HEK293 (cell line): Measurements from ENCODE around the gene SPEM3.

ENCODE experiments used
- GLI2 ChIP-seq: fragments of 450-650 bp; formaldehyde crosslinking; IDR thresholded peaks from 2 replicates; pipeline ENCODE4; 2017; ENCODE audit warnings: missing biosample characterization, missing genetic modification characterization, low read depth, borderline replicate concordance
- GLIS2 ChIP-seq: fragments of 450-650 bp; formaldehyde crosslinking; IDR thresholded peaks from 2 replicates; pipeline ENCODE4 v1.5.1; 2016; ENCODE audit warnings: missing biosample characterization, missing genetic modification characterization
- KLF10 ChIP-seq: fragments of 450-650 bp; IDR thresholded peaks from 2 replicates; pipeline ENCODE4 v1.5.1; 2018; ENCODE audit warnings: missing biosample characterization, mild to moderate bottlenecking, missing genetic modification characterization
- KLF16 ChIP-seq: fragments of 450-650 bp; formaldehyde crosslinking; IDR thresholded peaks from 2 replicates; pipeline ENCODE4 v1.5.1; 2017; ENCODE audit warnings: missing biosample characterization, missing genetic modification characterization
- MZF1 ChIP-seq: fragments of 450-650 bp; formaldehyde crosslinking; IDR thresholded peaks from 2 replicates; pipeline ENCODE4 v1.5.1; 2017; ENCODE audit warnings: missing biosample characterization, missing genetic modification characterization, borderline replicate concordance
- SCRT1 ChIP-seq: fragments of 450-650 bp; formaldehyde crosslinking; IDR thresholded peaks from 2 replicates; pipeline ENCODE4 v1.5.1; 2016; ENCODE audit warnings: missing biosample characterization, missing genetic modification characterization, borderline replicate concordance
- SP3 ChIP-seq: fragments of 450-650 bp; formaldehyde crosslinking; IDR thresholded peaks from 2 replicates; pipeline ENCODE4 v1.5.1; 2016; ENCODE audit warnings: missing biosample characterization, missing genetic modification characterization
- TCF7L2 ChIP-seq: IDR thresholded peaks from 2 replicates; pipeline ENCODE4 v1.6.1; 2011; ENCODE audit warnings: low read depth, mild to moderate bottlenecking, inconsistent platforms, low read length, moderate library complexity, borderline replicate concordance
- ZBTB17 ChIP-seq: fragments of 450-650 bp; formaldehyde crosslinking; IDR thresholded peaks from 2 replicates; pipeline ENCODE4 v1.5.1; 2016; ENCODE audit warnings: missing biosample characterization, missing genetic modification characterization
- ZFHX2 ChIP-seq: fragments of 450-650 bp; formaldehyde crosslinking; conservative IDR thresholded peaks from 2 replicates; pipeline ENCODE4 v1.5.1; 2016; ENCODE audit warnings: missing biosample characterization, missing genetic modification characterization
- ZNF10 ChIP-seq: fragments of 450-650 bp; formaldehyde crosslinking; IDR thresholded peaks from 2 replicates; pipeline ENCODE4 v1.5.1; 2017; ENCODE audit warnings: missing biosample characterization, missing genetic modification characterization
- ZNF133 ChIP-seq: fragments of 450-650 bp; formaldehyde crosslinking; IDR thresholded peaks from 2 replicates; pipeline ENCODE4 v1.5.1; 2016; ENCODE audit warnings: missing biosample characterization, missing genetic modification characterization
- ZNF274 ChIP-seq, 2 experiments: fragments of 200-500 bp in 1 of 2; fragments of 450-650 bp in 1 of 2; sonication (Bioruptor generic) in 1 of 2; formaldehyde crosslinking in 1 of 2; IDR thresholded peaks; 2 replicates each; pipeline versions ENCODE4 v1.5.1 to v1.6.1; 2014 to 2016; ENCODE audit warnings: borderline replicate concordance in 1 of 2, inconsistent platforms in 1 of 2, low read length in 1 of 2, missing biosample characterization in 1 of 2, missing genetic modification characterization in 1 of 2
- ZNF426 ChIP-seq: fragments of 450-650 bp; formaldehyde crosslinking; IDR thresholded peaks from 2 replicates; pipeline ENCODE4 v1.5.1; 2017; ENCODE audit warnings: missing biosample characterization, missing genetic modification characterization, mild to moderate bottlenecking, inconsistent platforms, moderate library complexity
- ZNF473 ChIP-seq: fragments of 450-650 bp; formaldehyde crosslinking; IDR thresholded peaks from 2 replicates; pipeline ENCODE4 v1.5.1; 2017; ENCODE audit warnings: missing biosample characterization, missing genetic modification characterization
- ZNF544 ChIP-seq: fragments of 450-650 bp; formaldehyde crosslinking; IDR thresholded peaks from 2 replicates; pipeline ENCODE4 v1.5.0; 2017; ENCODE audit warnings: missing biosample characterization, missing genetic modification characterization
- ZNF596 ChIP-seq: fragments of 450-650 bp; IDR thresholded peaks from 2 replicates; pipeline ENCODE4 v1.5.0; 2018; ENCODE audit warnings: missing biosample characterization, mild to moderate bottlenecking, missing genetic modification characterization, moderate library complexity
- ZNF600 ChIP-seq: fragments of 450-650 bp; formaldehyde crosslinking; IDR thresholded peaks from 2 replicates; pipeline ENCODE4 v1.5.1; 2016; ENCODE audit warnings: missing biosample characterization, missing genetic modification characterization
- ZNF660 ChIP-seq: fragments of 450-650 bp; IDR thresholded peaks from 2 replicates; pipeline ENCODE4 v1.5.1; 2018; ENCODE audit warnings: missing biosample characterization, mild to moderate bottlenecking, missing genetic modification characterization
- ZNF837 ChIP-seq: fragments of 450-650 bp; formaldehyde crosslinking; IDR thresholded peaks from 2 replicates; pipeline ENCODE4 v1.5.1; 2016; ENCODE audit warnings: missing biosample characterization, missing genetic modification characterization
- TF ChIP-seq, protein P1 (sequence below): fragments of 450-650 bp; formaldehyde crosslinking; IDR thresholded peaks from 2 replicates; pipeline ENCODE4 v1.5.1; 2016; ENCODE audit warnings: missing biosample characterization, missing genetic modification characterization
- TF ChIP-seq, protein P2 (sequence below): fragments of 450-650 bp; formaldehyde crosslinking; IDR thresholded peaks from 2 replicates; pipeline ENCODE4 v1.5.1; 2016; ENCODE audit warnings: missing biosample characterization, missing genetic modification characterization, borderline replicate concordance
- TF ChIP-seq, protein P3 (sequence below): fragments of 450-650 bp; formaldehyde crosslinking; IDR thresholded peaks from 2 replicates; pipeline ENCODE4 v1.5.1; 2016; ENCODE audit warnings: missing biosample characterization, missing genetic modification characterization
- TF ChIP-seq, protein P4 (sequence below): fragments of 450-650 bp; formaldehyde crosslinking; IDR thresholded peaks from 2 replicates; pipeline ENCODE4 v1.5.1; 2016; ENCODE audit warnings: missing biosample characterization, missing genetic modification characterization
- TF ChIP-seq, protein P5 (sequence below): fragments of 450-650 bp; formaldehyde crosslinking; IDR thresholded peaks from 2 replicates; pipeline ENCODE4 v1.5.1; 2016; ENCODE audit warnings: missing biosample characterization, missing genetic modification characterization
- TF ChIP-seq, protein P6 (sequence below): fragments of 450-650 bp; formaldehyde crosslinking; IDR thresholded peaks from 2 replicates; pipeline ENCODE4 v1.5.0; 2017; ENCODE audit warnings: missing biosample characterization, missing genetic modification characterization, borderline replicate concordance

The SPEM3 gene

DNA sequence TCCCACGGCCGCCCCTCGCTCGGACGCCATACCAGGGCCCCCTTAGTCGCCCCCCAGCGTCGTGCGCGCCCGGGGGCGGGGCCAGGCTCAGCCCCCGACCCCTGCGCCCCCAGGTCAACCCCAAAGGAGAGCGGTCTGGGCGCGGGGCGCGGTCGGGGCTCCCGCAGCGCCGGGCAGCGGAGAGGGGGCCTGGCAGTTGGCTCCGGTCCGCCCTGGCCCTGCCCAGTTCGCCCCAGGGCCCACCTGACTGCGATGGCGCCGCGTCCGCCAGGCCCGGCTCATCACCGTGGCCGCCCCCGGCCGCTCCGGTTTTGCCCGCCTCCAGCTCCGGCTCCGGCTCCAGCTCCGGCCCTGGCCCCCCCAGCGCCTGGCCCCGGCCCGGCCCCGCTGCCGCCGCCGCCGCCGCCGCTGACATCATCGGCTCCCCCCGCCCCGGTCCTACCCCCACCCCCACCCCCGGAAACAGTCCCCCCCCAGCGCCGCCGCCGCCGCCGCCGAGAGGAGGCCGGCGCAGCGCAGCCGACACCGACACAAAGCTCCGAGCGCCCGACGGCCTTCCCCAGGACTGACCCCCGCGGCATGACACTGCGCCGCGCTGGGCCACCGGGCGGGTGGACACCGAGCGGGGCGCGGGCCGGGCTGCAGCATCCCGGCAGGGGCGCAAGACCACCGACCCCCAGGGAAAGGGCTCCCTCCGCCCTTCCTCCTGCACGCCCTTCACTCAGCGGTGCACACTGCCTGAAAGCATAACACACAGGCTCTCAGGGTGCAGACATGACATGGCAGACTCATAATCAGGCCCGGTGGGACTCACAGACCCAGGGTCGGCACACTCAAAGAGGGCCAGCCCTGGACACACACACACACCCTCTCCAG is 50.8 kb downstream of the SPEM3 start, which contains the start of gene ZBTB4 (continued):
- TF ChIP-seq, protein P1, sequence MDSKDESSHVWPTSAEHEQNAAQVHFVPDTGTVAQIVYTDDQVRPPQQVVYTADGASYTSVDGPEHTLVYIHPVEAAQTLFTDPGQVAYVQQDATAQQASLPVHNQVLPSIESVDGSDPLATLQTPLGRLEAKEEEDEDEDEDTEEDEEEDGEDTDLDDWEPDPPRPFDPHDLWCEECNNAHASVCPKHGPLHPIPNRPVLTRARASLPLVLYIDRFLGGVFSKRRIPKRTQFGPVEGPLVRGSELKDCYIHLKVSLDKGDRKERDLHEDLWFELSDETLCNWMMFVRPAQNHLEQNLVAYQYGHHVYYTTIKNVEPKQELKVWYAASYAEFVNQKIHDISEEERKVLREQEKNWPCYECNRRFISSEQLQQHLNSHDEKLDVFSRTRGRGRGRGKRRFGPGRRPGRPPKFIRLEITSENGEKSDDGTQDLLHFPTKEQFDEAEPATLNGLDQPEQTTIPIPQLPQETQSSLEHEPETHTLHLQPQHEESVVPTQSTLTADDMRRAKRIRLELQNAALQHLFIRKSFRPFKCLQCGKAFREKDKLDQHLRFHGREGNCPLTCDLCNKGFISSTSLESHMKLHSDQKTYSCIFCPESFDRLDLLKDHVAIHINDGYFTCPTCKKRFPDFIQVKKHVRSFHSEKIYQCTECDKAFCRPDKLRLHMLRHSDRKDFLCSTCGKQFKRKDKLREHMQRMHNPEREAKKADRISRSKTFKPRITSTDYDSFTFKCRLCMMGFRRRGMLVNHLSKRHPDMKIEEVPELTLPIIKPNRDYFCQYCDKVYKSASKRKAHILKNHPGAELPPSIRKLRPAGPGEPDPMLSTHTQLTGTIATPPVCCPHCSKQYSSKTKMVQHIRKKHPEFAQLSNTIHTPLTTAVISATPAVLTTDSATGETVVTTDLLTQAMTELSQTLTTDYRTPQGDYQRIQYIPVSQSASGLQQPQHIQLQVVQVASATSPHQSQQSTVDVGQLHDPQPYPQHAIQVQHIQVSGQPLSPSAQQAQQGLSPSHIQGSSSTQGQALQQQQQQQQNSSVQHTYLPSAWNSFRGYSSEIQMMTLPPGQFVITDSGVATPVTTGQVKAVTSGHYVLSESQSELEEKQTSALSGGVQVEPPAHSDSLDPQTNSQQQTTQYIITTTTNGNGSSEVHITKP (tag by site-specific recombination): no peak
- TF ChIP-seq, protein P2, sequence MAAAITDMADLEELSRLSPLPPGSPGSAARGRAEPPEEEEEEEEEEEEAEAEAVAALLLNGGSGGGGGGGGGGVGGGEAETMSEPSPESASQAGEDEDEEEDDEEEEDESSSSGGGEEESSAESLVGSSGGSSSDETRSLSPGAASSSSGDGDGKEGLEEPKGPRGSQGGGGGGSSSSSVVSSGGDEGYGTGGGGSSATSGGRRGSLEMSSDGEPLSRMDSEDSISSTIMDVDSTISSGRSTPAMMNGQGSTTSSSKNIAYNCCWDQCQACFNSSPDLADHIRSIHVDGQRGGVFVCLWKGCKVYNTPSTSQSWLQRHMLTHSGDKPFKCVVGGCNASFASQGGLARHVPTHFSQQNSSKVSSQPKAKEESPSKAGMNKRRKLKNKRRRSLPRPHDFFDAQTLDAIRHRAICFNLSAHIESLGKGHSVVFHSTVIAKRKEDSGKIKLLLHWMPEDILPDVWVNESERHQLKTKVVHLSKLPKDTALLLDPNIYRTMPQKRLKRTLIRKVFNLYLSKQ (tag by site-specific recombination): no peak
- TF ChIP-seq ZNF660 (tag by site-specific recombination) (no peak), ZFHX2 (tag by site-specific recombination) (no peak), ZNF600 (tag by site-specific recombination) (peak; percentile 96), ZNF596 (tag by site-specific recombination) (0 out of 2 replicates have a peak, but pooled peaks have one; percentile 6), ZNF837 (tag by site-specific recombination) (no peak), MZF1 (tag by site-specific recombination) (no peak), ZNF426 (no peak), SCRT1 (tag by site-specific recombination) (no peak), KLF10 (tag by site-specific recombination) (peak; percentile 67; the same call in 1 of the 2 replicates), TCF7L2 (no peak), ZNF473 (no peak), GLIS2 (tag by site-specific recombination) (peak; percentile 40; the same call in 1 of the 2 replicates), ZNF10 (tag by site-specific recombination) (no peak), ZNF133 (tag by site-specific recombination) (no peak), ZNF274 (IDR thresholded peaks at IDR 0.05; ENCODE audit: low read length) (no peak), ZNF274 (tag by site-specific recombination; IDR thresholded peaks at IDR 0.05; ENCODE audit: borderline replicate concordance) (no peak), KLF16 (no peak), GLI2 (tag by site-specific recombination) (no peak), SP3 (0 out of 2 replicates have a peak, but pooled peaks have one; percentile 14), ZNF544 (tag by site-specific recombination) (no peak), ZBTB17 (tag by site-specific recombination) (no peak)
- TF ChIP-seq, protein P3, sequence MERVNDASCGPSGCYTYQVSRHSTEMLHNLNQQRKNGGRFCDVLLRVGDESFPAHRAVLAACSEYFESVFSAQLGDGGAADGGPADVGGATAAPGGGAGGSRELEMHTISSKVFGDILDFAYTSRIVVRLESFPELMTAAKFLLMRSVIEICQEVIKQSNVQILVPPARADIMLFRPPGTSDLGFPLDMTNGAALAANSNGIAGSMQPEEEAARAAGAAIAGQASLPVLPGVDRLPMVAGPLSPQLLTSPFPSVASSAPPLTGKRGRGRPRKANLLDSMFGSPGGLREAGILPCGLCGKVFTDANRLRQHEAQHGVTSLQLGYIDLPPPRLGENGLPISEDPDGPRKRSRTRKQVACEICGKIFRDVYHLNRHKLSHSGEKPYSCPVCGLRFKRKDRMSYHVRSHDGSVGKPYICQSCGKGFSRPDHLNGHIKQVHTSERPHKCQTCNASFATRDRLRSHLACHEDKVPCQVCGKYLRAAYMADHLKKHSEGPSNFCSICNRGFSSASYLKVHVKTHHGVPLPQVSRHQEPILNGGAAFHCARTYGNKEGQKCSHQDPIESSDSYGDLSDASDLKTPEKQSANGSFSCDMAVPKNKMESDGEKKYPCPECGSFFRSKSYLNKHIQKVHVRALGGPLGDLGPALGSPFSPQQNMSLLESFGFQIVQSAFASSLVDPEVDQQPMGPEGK (tag by site-specific recombination): peak; percentile 47; the same call in 1 of the 2 replicates
- TF ChIP-seq, protein P4, sequence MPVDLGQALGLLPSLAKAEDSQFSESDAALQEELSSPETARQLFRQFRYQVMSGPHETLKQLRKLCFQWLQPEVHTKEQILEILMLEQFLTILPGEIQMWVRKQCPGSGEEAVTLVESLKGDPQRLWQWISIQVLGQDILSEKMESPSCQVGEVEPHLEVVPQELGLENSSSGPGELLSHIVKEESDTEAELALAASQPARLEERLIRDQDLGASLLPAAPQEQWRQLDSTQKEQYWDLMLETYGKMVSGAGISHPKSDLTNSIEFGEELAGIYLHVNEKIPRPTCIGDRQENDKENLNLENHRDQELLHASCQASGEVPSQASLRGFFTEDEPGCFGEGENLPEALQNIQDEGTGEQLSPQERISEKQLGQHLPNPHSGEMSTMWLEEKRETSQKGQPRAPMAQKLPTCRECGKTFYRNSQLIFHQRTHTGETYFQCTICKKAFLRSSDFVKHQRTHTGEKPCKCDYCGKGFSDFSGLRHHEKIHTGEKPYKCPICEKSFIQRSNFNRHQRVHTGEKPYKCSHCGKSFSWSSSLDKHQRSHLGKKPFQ (tag by site-specific recombination): no peak
- TF ChIP-seq, protein P5, sequence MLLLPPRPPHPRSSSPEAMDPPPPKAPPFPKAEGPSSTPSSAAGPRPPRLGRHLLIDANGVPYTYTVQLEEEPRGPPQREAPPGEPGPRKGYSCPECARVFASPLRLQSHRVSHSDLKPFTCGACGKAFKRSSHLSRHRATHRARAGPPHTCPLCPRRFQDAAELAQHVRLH (tag by site-specific recombination): no peak
- TF ChIP-seq, protein P6, sequence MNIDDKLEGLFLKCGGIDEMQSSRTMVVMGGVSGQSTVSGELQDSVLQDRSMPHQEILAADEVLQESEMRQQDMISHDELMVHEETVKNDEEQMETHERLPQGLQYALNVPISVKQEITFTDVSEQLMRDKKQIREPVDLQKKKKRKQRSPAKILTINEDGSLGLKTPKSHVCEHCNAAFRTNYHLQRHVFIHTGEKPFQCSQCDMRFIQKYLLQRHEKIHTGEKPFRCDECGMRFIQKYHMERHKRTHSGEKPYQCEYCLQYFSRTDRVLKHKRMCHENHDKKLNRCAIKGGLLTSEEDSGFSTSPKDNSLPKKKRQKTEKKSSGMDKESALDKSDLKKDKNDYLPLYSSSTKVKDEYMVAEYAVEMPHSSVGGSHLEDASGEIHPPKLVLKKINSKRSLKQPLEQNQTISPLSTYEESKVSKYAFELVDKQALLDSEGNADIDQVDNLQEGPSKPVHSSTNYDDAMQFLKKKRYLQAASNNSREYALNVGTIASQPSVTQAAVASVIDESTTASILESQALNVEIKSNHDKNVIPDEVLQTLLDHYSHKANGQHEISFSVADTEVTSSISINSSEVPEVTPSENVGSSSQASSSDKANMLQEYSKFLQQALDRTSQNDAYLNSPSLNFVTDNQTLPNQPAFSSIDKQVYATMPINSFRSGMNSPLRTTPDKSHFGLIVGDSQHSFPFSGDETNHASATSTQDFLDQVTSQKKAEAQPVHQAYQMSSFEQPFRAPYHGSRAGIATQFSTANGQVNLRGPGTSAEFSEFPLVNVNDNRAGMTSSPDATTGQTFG: no peak
